Astrocyte of the cerebellum (primary cell): ENCODE data around the gene KIF26A.

Source experiments
- DNase-seq: peaks from one replicate; pipeline ENCODE4 v3.0.0-alpha.2; 2011; ENCODE audit warnings: low read depth
- H3K4me3 ChIP-seq: 2 replicates; pipeline ENCODE4 v1.5.1; 2011; ENCODE audit warnings: mild to moderate bottlenecking, low read depth, low read length, moderate library complexity
- in situ Hi-C: cut with HindIII; loops from 2 replicates; pipeline ENCODE4 v1.10.0; 2017; ENCODE audit warnings: low sequenced_read_pairs
- TF ChIP-seq, protein P1 (sequence below): IDR thresholded peaks from 2 replicates; pipeline ENCODE4 v1.5.1; 2012; ENCODE audit warnings: low read length, low read depth, moderate library complexity, mild to moderate bottlenecking; ENCODE audit errors: missing control alignments

Gene KIF26A

DNA sequence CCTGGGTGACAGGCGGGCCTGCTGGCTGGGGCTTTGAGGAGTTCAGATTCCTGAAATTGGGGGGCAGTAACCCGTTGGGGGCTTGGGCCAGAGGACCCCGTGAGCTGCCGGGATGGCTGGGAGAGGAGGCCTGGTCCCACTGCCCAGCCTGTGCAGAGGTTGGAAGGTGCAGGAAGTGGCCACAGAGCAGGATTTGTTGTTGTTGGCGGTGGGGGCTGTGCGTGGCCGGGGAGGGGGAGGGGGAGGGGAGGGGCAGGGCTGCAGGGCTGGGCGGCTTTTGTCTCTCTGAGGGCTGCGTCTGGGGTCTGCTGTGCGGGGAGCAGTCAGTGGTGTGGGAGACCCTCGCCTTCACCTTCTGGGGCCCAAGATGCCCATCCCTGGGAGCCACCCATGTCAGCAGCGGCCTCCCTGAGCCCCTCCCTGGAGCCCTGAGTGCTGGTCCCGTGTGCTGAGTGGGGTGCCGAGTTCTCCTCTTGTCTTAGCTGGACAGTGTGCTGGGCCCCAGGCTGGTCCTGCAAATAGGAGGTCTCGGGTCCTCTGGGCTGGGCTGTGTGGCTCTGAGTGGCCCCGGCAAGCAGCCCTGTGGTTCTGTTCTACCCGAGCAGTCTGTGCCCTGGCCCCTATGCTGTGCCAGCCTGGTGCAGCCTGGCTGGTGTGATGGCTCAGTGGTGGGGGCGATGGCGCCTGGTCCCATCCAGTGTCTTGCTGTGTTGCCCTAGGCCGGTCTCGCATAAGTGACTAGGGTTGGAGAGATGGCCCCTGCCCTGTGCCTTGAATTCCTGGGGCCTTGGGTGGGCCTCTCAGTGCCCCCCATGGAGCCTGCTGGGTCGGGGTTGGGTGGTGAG, 10.3 kb downstream of the KIF26A start:
- in situ Hi-C loops = loop anchor here (10.0 kb wide), 1 partner anchor 446 kb away; no protein-coding TSS in a partner anchor
- TF ChIP-seq, protein P1, sequence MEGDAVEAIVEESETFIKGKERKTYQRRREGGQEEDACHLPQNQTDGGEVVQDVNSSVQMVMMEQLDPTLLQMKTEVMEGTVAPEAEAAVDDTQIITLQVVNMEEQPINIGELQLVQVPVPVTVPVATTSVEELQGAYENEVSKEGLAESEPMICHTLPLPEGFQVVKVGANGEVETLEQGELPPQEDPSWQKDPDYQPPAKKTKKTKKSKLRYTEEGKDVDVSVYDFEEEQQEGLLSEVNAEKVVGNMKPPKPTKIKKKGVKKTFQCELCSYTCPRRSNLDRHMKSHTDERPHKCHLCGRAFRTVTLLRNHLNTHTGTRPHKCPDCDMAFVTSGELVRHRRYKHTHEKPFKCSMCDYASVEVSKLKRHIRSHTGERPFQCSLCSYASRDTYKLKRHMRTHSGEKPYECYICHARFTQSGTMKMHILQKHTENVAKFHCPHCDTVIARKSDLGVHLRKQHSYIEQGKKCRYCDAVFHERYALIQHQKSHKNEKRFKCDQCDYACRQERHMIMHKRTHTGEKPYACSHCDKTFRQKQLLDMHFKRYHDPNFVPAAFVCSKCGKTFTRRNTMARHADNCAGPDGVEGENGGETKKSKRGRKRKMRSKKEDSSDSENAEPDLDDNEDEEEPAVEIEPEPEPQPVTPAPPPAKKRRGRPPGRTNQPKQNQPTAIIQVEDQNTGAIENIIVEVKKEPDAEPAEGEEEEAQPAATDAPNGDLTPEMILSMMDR = no peak
- H3K4me3 ChIP-seq = no peak overlapping the region
- DNase-seq = no peak

DNA sequence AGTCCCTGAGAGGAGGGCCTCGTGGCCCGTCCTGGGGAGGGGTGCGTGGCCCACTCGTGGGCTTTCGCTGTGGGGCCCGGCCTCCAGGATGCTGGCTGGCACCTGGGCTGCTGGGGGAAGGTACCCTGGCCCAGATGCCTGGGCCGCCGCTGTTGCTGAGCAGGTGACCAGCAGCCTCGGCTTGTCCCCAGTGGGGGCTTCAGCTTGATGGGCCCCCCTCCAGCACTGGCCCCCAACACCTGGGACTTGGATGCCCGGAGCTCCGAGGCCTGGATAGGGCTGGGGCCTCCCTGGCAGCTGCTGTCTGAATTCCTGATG, 10.8 kb downstream of the KIF26A start:
- TF ChIP-seq, protein P1 = no peak
- no peak overlapping the region for H3K4me3 ChIP-seq
- in situ Hi-C loops = loop anchor here (10.0 kb wide), 1 partner anchor 446 kb away; no protein-coding TSS in a partner anchor
- DNase-seq = no peak

GRCh38 chr14:104149617-104150135, 11.3 kb downstream of the KIF26A start:
- TF ChIP-seq, protein P1 = no peak
- no peak overlapping the region for H3K4me3 ChIP-seq
- in situ Hi-C loops = loop anchor here (10.0 kb wide), 1 partner anchor 445 kb away; no protein-coding TSS in a partner anchor
- peak; percentile 24 for DNase-seq

- H3K4me3 ChIP-seq = no peak overlapping the region
- in situ Hi-C loops = no loop called here
- TF ChIP-seq, protein P1 = peak; percentile 31
- DNase-seq = peak; percentile 33
Observed at GRCh38 chr14:104150136-104151025, 12.0 kb downstream of the KIF26A start.

DNA sequence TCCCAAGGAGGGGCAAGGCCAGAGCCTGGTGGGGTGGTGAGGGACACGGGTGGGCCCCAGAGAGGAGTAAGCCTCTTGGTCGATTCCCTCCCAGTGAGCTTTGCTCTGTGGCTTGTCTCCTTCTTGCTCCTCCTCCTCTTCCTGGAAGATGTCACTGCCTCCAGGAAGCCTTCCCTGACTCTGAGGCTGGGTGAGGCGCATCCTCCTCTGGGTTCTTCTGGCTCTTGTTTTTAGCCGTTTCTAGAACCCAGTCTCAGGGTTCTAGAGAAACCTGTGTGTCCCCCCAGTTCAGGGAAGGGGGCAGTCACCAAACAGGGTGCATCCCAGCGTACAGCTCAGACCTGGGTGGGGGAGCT, 12.6 kb downstream of the KIF26A start:
- DNase-seq = no peak
- in situ Hi-C loops = no loop called here
- H3K4me3 ChIP-seq = no peak overlapping the region
- TF ChIP-seq, protein P1 = no peak

DNA sequence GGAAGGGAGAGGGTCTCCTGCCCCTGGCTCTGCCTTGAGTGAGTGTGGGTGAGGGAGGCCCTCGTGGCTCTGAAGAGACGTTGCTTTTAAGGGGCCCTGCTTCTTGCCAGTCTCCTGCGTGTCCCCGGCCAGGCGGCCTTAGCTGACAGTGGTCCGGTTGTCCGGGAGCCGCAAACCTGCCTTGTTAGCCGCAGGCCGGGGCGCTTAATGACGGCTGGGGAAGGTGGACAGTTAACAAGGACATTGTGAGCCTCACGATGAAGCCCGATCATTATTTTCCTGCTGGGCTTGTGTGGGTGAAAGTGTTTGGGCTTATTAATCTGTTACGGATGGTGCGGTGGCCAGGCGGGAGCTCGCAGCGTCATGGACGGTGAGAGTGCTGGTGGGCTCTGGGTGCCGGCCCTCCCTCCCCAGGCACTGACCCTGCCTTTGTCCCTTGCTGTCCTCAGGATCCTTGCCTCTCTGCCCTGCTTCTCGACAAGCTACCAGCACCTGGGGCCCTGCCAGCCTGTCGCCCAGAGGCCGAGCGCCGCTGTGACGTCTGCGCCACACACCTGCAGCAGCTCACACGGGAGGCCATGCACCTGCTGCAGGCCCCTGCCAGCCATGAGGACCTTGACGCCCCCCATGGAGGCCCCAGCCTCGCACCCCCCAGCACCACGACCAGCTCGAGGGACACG, 13.3 kb downstream of the KIF26A start:
- no peak overlapping the region for H3K4me3 ChIP-seq
- in situ Hi-C loops = no loop called here
- no peak for DNase-seq

More for the DNA sequence above, 13.3 kb downstream of the KIF26A start:
- TF ChIP-seq, protein P1 = no peak
